K562 (cell line): ENCODE data around the gene HRH1.

Experiments
- ATF2 ChIP-seq: sonication (generic); formaldehyde crosslinking; IDR thresholded peaks from 2 replicates; pipeline ENCODE4 v1.8.1; 2022; ENCODE audit warnings: missing genetic modification reagents
- FOXP1 ChIP-seq: sonication (generic); formaldehyde crosslinking; IDR thresholded peaks from 2 replicates; pipeline ENCODE4 v1.8.0; 2022; ENCODE audit warnings: mild to moderate bottlenecking, missing genetic modification reagents
- MXI1 ChIP-seq: IDR thresholded peaks from 2 replicates; pipeline ENCODE4 v1.6.1; 2011; ENCODE audit warnings: low read depth, mild to moderate bottlenecking, improper control_type of control experiment, low read length
- POLR2A ChIP-seq: fragments of 450-650 bp; conservative IDR thresholded peaks from 2 replicates; pipeline ENCODE4 v1.6.1; 2016
- PREB ChIP-seq: sonication (generic); formaldehyde crosslinking; IDR thresholded peaks from 2 replicates; pipeline ENCODE4 v1.8.1; 2023; ENCODE audit warnings: mild to moderate bottlenecking, missing genetic modification reagents

GRCh38 chr3:11172096-11172690, 17.9 kb downstream of the HRH1 start:
- TF ChIP-seq PREB (CRISPR knock-in tag), result no peak
- no peak for TF ChIP-seq ATF2 (CRISPR knock-in tag)
- no peak for TF ChIP-seq MXI1
- no peak for TF ChIP-seq FOXP1
- TF ChIP-seq POLR2A, result no peak
